Suprapubic skin (tissue), 3 donors: ENCODE data around the gene LRRC38.

Source experiments
- CTCF ChIP-seq, 2 donors: fragments of 200-600 bp in 1 of 2; fragments of 450-650 bp in 1 of 2; sonication (generic) in 1 of 2; IDR thresholded peaks; one replicate each; pipeline ENCODE4 v1.5.1; 2016 to 2019; ENCODE audit warnings: antibody characterized with exemption in 2 of 2, mild to moderate bottlenecking in 1 of 2, moderate library complexity in 1 of 2
- EP300 ChIP-seq: sonication (generic); formaldehyde crosslinking; IDR thresholded peaks from one replicate; pipeline ENCODE4 v1.6.1; 2017; ENCODE audit warnings: antibody characterized with exemption

DNA sequence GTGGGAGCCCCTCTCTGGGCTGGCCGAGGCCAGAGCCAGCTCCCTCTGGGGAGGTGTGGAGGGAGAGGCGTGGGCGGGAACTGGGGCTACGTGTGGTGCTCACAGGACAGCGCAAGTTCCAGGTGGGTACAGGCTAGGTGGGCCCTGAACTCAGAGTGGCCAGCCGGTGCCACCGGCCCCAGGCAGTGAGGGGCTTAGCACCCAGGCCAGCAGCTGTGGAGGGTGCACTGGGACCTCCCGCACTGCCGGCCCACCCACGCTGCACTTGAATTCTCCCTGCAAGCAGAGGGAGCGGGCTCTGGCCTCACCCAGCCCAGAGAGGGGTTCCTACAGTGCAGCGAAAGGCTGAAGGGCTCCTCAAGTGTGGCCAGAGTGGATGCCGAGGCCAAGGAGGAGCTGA lies 83.3 kb downstream of the LRRC38 start:
- TF ChIP-seq CTCF (IDR thresholded peaks at IDR 0.05) (no peak), EP300 (no peak)
